Gastroesophageal sphincter (tissue), 3 donors: ENCODE data around the gene STXBP4.

Source experiments
- POLR2AphosphoS5 ChIP-seq: sonication (generic); formaldehyde crosslinking; IDR thresholded peaks from one replicate; pipeline ENCODE4 v1.6.1; 2017; ENCODE audit warnings: antibody characterized with exemption
- TF ChIP-seq, protein P1 (sequence below), 4 experiments: fragments of 200-600 bp in 2 of 4; fragments of 450-650 bp in 2 of 4; sonication (generic) in 1 of 4; IDR thresholded peaks; one replicate each; pipeline ENCODE4 v1.5.1; 2017 to 2019; ENCODE audit warnings: antibody characterized with exemption in 4 of 4, mild to moderate bottlenecking in 2 of 4, moderate library complexity in 2 of 4

- TF ChIP-seq, protein P1, sequence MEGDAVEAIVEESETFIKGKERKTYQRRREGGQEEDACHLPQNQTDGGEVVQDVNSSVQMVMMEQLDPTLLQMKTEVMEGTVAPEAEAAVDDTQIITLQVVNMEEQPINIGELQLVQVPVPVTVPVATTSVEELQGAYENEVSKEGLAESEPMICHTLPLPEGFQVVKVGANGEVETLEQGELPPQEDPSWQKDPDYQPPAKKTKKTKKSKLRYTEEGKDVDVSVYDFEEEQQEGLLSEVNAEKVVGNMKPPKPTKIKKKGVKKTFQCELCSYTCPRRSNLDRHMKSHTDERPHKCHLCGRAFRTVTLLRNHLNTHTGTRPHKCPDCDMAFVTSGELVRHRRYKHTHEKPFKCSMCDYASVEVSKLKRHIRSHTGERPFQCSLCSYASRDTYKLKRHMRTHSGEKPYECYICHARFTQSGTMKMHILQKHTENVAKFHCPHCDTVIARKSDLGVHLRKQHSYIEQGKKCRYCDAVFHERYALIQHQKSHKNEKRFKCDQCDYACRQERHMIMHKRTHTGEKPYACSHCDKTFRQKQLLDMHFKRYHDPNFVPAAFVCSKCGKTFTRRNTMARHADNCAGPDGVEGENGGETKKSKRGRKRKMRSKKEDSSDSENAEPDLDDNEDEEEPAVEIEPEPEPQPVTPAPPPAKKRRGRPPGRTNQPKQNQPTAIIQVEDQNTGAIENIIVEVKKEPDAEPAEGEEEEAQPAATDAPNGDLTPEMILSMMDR (IDR thresholded peaks at IDR 0.05): no peak
- TF ChIP-seq POLR2AphosphoS5: no peak
These were observed 33.1 kb upstream of the STXBP4 start for GRCh38 chr17:54935471-54935870.
